IMR-90 (cell line): Measurements from ENCODE around the gene ORAI3. TPM values are rescaled to one million over a fixed set of nuclear protein-coding genes. Genes with fewer than 3 reads are reported as not detected.

Experiments used
- ATAC-seq: fragments of 200-7000 bp; cut with Tn5 transposase; 2 replicates; pipeline ENCODE4 v1.9.1; 2020; ENCODE audit warnings: low read depth, mild to moderate bottlenecking, moderate library complexity
- BruUV-seq: library from RNA; stranded (reverse); fragments of 400-500 nt; replicated peaks from 2 replicates; lab custom pipeline; 2021; lab: Mats Ljungman, UMichigan
- CTCF ChIA-PET: fragments of 300-600 bp; formaldehyde crosslinking; extraction: SDS; loops from one replicate; lab custom pipeline; 2021; ENCODE audit warnings: antibody characterized with exemption; lab: Yijun Ruan, JAX
- POLR2A ChIA-PET: fragments of 300-600 bp; sonication (Branson Sonifier 250); formaldehyde crosslinking; loops from one replicate; lab custom pipeline; 2022; ENCODE audit warnings: antibody characterized with exemption; ENCODE audit not compliant: unreplicated experiment; lab: Charles Lee
- DNase-seq: peaks from one replicate; pipeline ENCODE4 v3.0.0; 2013
- H2AFZ ChIP-seq: replicated peaks from 2 replicates; pipeline ENCODE3; 2013; ENCODE audit warnings: low read length, mild to moderate bottlenecking; ENCODE audit not compliant: poor library complexity
- H2AK5ac ChIP-seq: 2 replicates; pipeline ENCODE4 v1.6.1; 2013; ENCODE audit warnings: low read depth, low read length, inconsistent platforms
- H2AK9ac ChIP-seq: replicated peaks from 2 replicates; pipeline ENCODE3; 2013; ENCODE audit warnings: mild to moderate bottlenecking, low read depth, low read length, moderate library complexity; ENCODE audit not compliant: poor library complexity
- H2BK120ac ChIP-seq: 2 replicates; pipeline ENCODE4 v1.6.1; 2013; ENCODE audit warnings: low read depth, low read length, inconsistent platforms
- H2BK15ac ChIP-seq: 3 replicates; pipeline ENCODE4 v1.6.1; 2013; ENCODE audit warnings: low read depth, low read length, inconsistent platforms
- H2BK20ac ChIP-seq: 2 replicates; pipeline ENCODE4 v1.6.1; 2013; ENCODE audit warnings: low read depth, mild to moderate bottlenecking, inconsistent platforms, low read length, moderate library complexity
- H2BK5ac ChIP-seq: 2 replicates; pipeline ENCODE4 v1.6.1; 2013; ENCODE audit warnings: mild to moderate bottlenecking, low read depth, low read length, inconsistent platforms; ENCODE audit not compliant: poor library complexity, severe bottlenecking
- H3K14ac ChIP-seq: replicated peaks from 2 replicates; pipeline ENCODE4 v1.6.1; 2013; ENCODE audit warnings: low read depth, low read length, inconsistent platforms
- H3K18ac ChIP-seq: 2 replicates; pipeline ENCODE4 v1.6.1; 2013; ENCODE audit warnings: low read depth, low read length, control low read depth
- H3K23ac ChIP-seq: 2 replicates; pipeline ENCODE4 v1.6.1; 2013; ENCODE audit warnings: low read depth, low read length, inconsistent platforms
- H3K27ac ChIP-seq: 2 replicates; pipeline ENCODE4 v1.5.1; 2013; ENCODE audit warnings: mild to moderate bottlenecking, control low read depth, low read length; ENCODE audit not compliant: insufficient read depth
- H3K27me3 ChIP-seq: 2 replicates; pipeline ENCODE4 v1.6.1; 2013; ENCODE audit warnings: low read length; ENCODE audit not compliant: control insufficient read depth, insufficient read depth
- H3K36me3 ChIP-seq: 2 replicates; pipeline ENCODE4 v1.6.1; 2013; ENCODE audit warnings: low read length, mixed read lengths; ENCODE audit not compliant: control insufficient read depth, insufficient read depth
- H3K4ac ChIP-seq: 2 replicates; pipeline ENCODE4 v1.6.1; 2013; ENCODE audit warnings: low read depth, low read length, inconsistent platforms
- H3K4me1 ChIP-seq: 2 replicates; pipeline ENCODE4 v1.6.1; 2013; ENCODE audit warnings: low read length, mixed read lengths; ENCODE audit not compliant: control insufficient read depth, insufficient read depth
- H3K4me2 ChIP-seq: 2 replicates; pipeline ENCODE4 v1.6.1; 2013; ENCODE audit warnings: low read depth, mild to moderate bottlenecking, control low read depth, low read length, moderate library complexity
- H3K4me3 ChIP-seq: 2 replicates; pipeline ENCODE4 v1.5.1; 2013; ENCODE audit warnings: low read depth, mild to moderate bottlenecking, control low read depth, low read length, moderate library complexity; ENCODE audit not compliant: insufficient read depth
- H3K56ac ChIP-seq: 2 replicates; pipeline ENCODE4 v1.6.1; 2013; ENCODE audit warnings: low read length, inconsistent platforms; ENCODE audit not compliant: insufficient read depth; ENCODE audit errors: extremely low read depth
- H3K79me1 ChIP-seq, 2 experiments: 2 replicates each; pipeline ENCODE4 v1.6.1; 2013; ENCODE audit warnings: low read length in 2 of 2, inconsistent platforms in 1 of 2, low read depth in 1 of 2
- H3K9ac ChIP-seq: 2 replicates; pipeline ENCODE4 v1.6.1; 2013; ENCODE audit warnings: low read depth, low read length, control low read depth
- H3K9me1 ChIP-seq: 2 replicates; pipeline ENCODE4 v1.6.1; 2013; ENCODE audit warnings: low read length, inconsistent platforms; ENCODE audit not compliant: insufficient read depth
- H3K9me3 ChIP-seq: 2 replicates; pipeline ENCODE4 v1.6.1; 2013; ENCODE audit warnings: low read length; ENCODE audit not compliant: control insufficient read depth, insufficient read depth
- H4K20me1 ChIP-seq: 2 replicates; pipeline ENCODE4 v1.6.1; 2013; ENCODE audit warnings: low read length, inconsistent platforms; ENCODE audit not compliant: insufficient read depth
- H4K5ac ChIP-seq: 2 replicates; pipeline ENCODE4 v1.6.1; 2013; ENCODE audit warnings: mild to moderate bottlenecking, low read depth, low read length, control low read depth
- H4K8ac ChIP-seq, 2 experiments: 2 replicates each; pipeline ENCODE4 v1.6.1; 2013; ENCODE audit warnings: low read depth in 2 of 2, low read length in 2 of 2, control low read depth in 1 of 2, inconsistent platforms in 1 of 2
- H4K91ac ChIP-seq: 2 replicates; pipeline ENCODE4 v1.6.1; 2013; ENCODE audit warnings: low read depth, low read length, inconsistent platforms; ENCODE audit not compliant: insufficient read depth
- CHD1 ChIP-seq: IDR thresholded peaks from 2 replicates; pipeline ENCODE4 v1.6.1; 2012; ENCODE audit warnings: low read depth, low read length, improper control_type of control experiment
- FOS ChIP-seq: fragments of 150-350 bp; IDR thresholded peaks from 2 replicates; pipeline ENCODE4 v1.6.1; 2016; ENCODE audit warnings: low read depth, low read length
- MAZ ChIP-seq: IDR thresholded peaks from 2 replicates; pipeline ENCODE4 v1.6.1; 2012; ENCODE audit warnings: low read depth, mild to moderate bottlenecking, low read length, improper control_type of control experiment, moderate library complexity, borderline replicate concordance
- MXI1 ChIP-seq: IDR thresholded peaks from 2 replicates; pipeline ENCODE4 v1.6.1; 2012; ENCODE audit warnings: low read depth, mild to moderate bottlenecking, low read length, moderate library complexity, borderline replicate concordance
- WGBS, 2 experiments: methylation state at CpG; one replicate each; pipeline versions ENCODE4 v1.1.5 to v1.1.7; 2013; ENCODE audit warnings: missing lambda C conversion rate in 2 of 2; ENCODE audit not compliant: insufficient read length in 1 of 2; ENCODE audit errors: extremely low coverage in 2 of 2; 5-methylcytosine and 5-hydroxymethylcytosine counted together
- dilution Hi-C: fragments of 300-500 bp; cut with HindIII; formaldehyde crosslinking; loops from one replicate; pipeline ENCODE4 v1.14.3; 2018; ENCODE audit warnings: low sequenced_read_pairs; ENCODE audit not compliant: unreplicated experiment
- in situ Hi-C: fragments of 300-500 bp; cut with MboI; formaldehyde crosslinking; loops from 3 replicates; pipeline ENCODE4 v1.14.3; 2019; ENCODE audit warnings: low sequenced_read_pairs, inconsistent platforms, mixed read lengths
- intact Hi-C: fragments of 100-400 bp; cut with micrococcal nuclease; formaldehyde crosslinking; loops from 2 replicates; pipeline ENCODE4 v1.10.0; 2022
- polyA plus RNA-seq, 3 experiments: library from polyadenylated mRNA; depleted of rRNA; stranded (reverse); fragments of >200 nt; gene quantifications; 2 replicates each; pipeline ENCODE4 v1.2.3, GENCODE V29; 2012; ENCODE audit warnings: low replicate concordance in 1 of 3
- total RNA-seq: library from RNA; depleted of rRNA; stranded (reverse); fragments of >200 nt; gene quantifications from 2 replicates; pipeline ENCODE4 v1.2.3, GENCODE V29; 2012

ORAI3 gene
- total and polyA plus RNA-seq, 2 of the 4 experiments (the other 2 are of a cell fraction), result 6.8 to 16.9 TPM

DNA sequence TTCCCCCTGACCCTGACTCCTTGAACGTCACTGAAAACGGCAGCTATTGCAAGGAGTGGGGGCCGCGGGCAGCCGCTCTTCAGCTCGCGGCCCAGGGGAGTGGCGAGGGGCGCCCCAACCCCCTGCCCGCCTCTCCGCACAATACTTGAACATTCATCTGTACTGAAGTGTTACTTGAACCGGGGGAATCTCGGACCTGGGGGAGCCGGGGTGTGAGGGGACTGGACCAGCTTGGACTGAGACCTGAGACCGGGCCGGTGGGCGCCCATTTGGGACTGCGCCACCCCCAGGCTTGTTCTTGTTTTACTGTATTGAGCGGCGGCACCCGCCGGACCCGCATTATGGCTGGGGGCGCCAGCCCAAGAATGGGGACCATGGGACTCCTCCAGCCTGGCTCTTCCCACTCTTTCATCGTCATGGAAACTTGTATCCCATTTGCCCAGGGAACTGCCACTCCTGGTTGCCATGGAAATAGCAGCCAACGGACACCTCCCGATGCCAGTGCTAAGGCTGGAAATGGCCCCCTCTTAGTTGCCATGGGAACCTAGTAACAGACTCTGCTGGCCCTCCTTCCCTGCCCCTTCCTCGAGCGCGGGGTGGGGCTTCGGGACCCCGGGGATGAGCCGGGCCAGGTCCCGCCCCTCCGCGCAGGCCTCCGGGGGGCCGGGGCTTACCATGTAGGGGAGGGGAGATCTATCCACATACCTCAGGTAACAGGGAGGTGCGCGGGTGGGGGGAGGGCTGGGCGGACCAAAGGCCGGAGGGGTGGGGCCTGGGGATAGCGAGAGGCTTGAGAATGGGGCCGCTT lies 805 bp upstream of the ORAI3 start:
- dilution Hi-C loops (no loop called here), intact Hi-C loops (no loop called here), in situ Hi-C loops (no loop called here)
- Histone ChIP-seq H3K56ac (no peak overlapping the region), H2BK5ac (no peak overlapping the region), H2BK120ac (no peak overlapping the region), H4K91ac (no peak overlapping the region), H3K79me1 (peaks cover 15 to 42% of the 10 kb centered on the region in 2 experiments; a peak in 3 of 4 replicates), H2AFZ (peak overlapping the region; percentile 96), H3K4me3 (peak overlapping the region; percentile 79), H3K27me3 (no peaks in the 10 kb centered on the region), H3K36me3 (peaks cover 16% of the 10 kb centered on the region), H2AK5ac (0 out of 2 replicates have a peak overlapping the region, but pooled peaks have one; percentile 1), H3K9me1 (peaks cover 11% of the 10 kb centered on the region; the same call in 1 of the 2 replicates), H4K20me1 (peaks cover 10% of the 10 kb centered on the region), H2AK9ac (peak overlapping the region; percentile 74), H3K18ac (no peak overlapping the region), H3K9me3 (no peaks in the 10 kb centered on the region), H3K27ac (no peak overlapping the region), H2BK20ac (no peak overlapping the region), H3K4me2 (no peak overlapping the region), H3K9ac (no peak overlapping the region), H2BK15ac (no peak overlapping the region), H3K23ac (no peak overlapping the region), H4K5ac (no peak overlapping the region), H3K14ac (no peak overlapping the region), H3K4ac (no peak overlapping the region), H3K4me1 (peaks cover 7% of the 10 kb centered on the region), H4K8ac (no peak overlapping the region)
- CTCF ChIA-PET, result interaction anchor here (0.6 kb wide), 1 partner anchor 255 kb away, joined by 3 read pairs; no protein-coding TSS in a partner anchor
- BruUV-seq, result TSS peak; percentile 42
- WGBS, 2 experiments, result 14% methylated on average over 9 of the region's 44 CpGs; no CpG with 5 or more reads in 1 of the 2 experiments
- ATAC-seq (peak; percentile 64), DNase-seq (peak; percentile 96)
- TF ChIP-seq MXI1 (peak; percentile 39), FOS (no peak), CHD1 (no peak), MAZ (peak; percentile 96)
- POLR2A ChIA-PET, result no interaction called here
